Ammon's horn (tissue), 1 donor: ENCODE results near the gene TSC1.

Experiments
- DNase-seq: peaks from one replicate; pipeline ENCODE4 v3.0.0-alpha.2; 2016; ENCODE audit warnings: low spot score

Gene TSC1

GRCh38 chr9:132861666-132862065, 82.8 kb downstream of the TSC1 start:
- DNase-seq = no peak

- DNase-seq = no peak
Observed at GRCh38 chr9:132858751-132859150, 85.7 kb downstream of the TSC1 start.

- no peak for DNase-seq
Observed at GRCh38 chr9:132857616-132858342, 86.6 kb downstream of the TSC1 start.

GRCh38 chr9:132857031-132857430, 87.4 kb downstream of the TSC1 start:
- DNase-seq = no peak

- DNase-seq = no peak
Observed at GRCh38 chr9:132855904-132856303, 88.5 kb downstream of the TSC1 start.

- DNase-seq = no peak
Observed at GRCh38 chr9:132854832-132855231, 89.6 kb downstream of the TSC1 start.

- DNase-seq = no peak
Observed at GRCh38 chr9:132853482-132853881, 90.9 kb downstream of the TSC1 start.

- DNase-seq = no peak
Observed at GRCh38 chr9:132849185-132849706, 95.2 kb downstream of the TSC1 start.

GRCh38 chr9:132846918-132847515, 97.4 kb downstream of the TSC1 start:
- DNase-seq = no peak

GRCh38 chr9:132846109-132846917, 98.1 kb downstream of the TSC1 start:
- no peak for DNase-seq

GRCh38 chr9:132842124-132843044, 102.0 kb downstream of the TSC1 start:
- no peak for DNase-seq
